HepG2 (cell line): ENCODE measurements around the gene HEPHL1. TPM values are rescaled to one million over a fixed set of nuclear protein-coding genes. Genes with fewer than 3 reads are reported as not detected.
A peak's percentile ranks its signal among the peaks of the same experiment; 100 is the strongest.

Source experiments
- ATAC-seq: fragments of 200-7000 bp; cut with Tn5 transposase; 3 replicates; pipeline ENCODE4 v1.9.1; 2020; ENCODE audit warnings: mild to moderate bottlenecking, moderate library complexity
- BruUV-seq: library from RNA; stranded (reverse); fragments of 400-500 nt; replicated peaks from 2 replicates; lab custom pipeline; 2021; lab: Mats Ljungman, UMichigan
- CTCF ChIA-PET: fragments of 300-600 bp; formaldehyde crosslinking; extraction: SDS; loops from one replicate; lab custom pipeline; 2021; ENCODE audit warnings: low total read pairs, inconsistent platforms, low intra/inter-chr PET ratio; lab: Yijun Ruan, JAX
- POLR2A ChIA-PET: fragments of 350-600 bp; sonication (Branson Sonifier 250); formaldehyde crosslinking; loops from one replicate; lab custom pipeline; 2020; ENCODE audit warnings: antibody characterized with exemption, inconsistent platforms; lab: Yijun Ruan, JAX
- DNase-seq: peaks from one replicate; pipeline ENCODE4 v3.0.0-alpha.2; 2015; ENCODE audit warnings: low spot score
- FAIRE-seq: peaks from 3 replicates; lab custom pipeline; 2011; peaks lifted over from hg19 to GRCh38; lab: Jason Lieb, UNC
- H2AFZ ChIP-seq: one replicate; pipeline ENCODE4 v1.6.1; 2011; ENCODE audit warnings: low read length, inconsistent platforms
- H3K27ac ChIP-seq: fragments of 300-600 bp; 3 replicates; pipeline ENCODE4 v1.8.0; 2011; ENCODE audit warnings: mixed run types, mild to moderate bottlenecking, mixed read lengths, low read length, inconsistent platforms; ENCODE audit not compliant: insufficient read depth; ENCODE audit errors: extremely low read length
- H3K27me3 ChIP-seq, 2 experiments: fragments of 200-600 bp in 1 of 2; 2 replicates in 1 of 2; 3 replicates in 1 of 2; pipeline versions ENCODE4 v1.6.0 to v1.8.0; 2011; ENCODE audit warnings: low read length in 2 of 2, mild to moderate bottlenecking in 2 of 2, moderate library complexity in 2 of 2, inconsistent platforms in 1 of 2; ENCODE audit not compliant: insufficient read depth in 2 of 2, control insufficient read depth in 1 of 2
- H3K36me3 ChIP-seq, 2 experiments: fragments of 200-600 bp in 1 of 2; replicated peaks in 1 of 2; 2 replicates in 1 of 2; 3 replicates in 1 of 2; pipeline versions ENCODE4 v1.5.1 to v1.8.0; 2011; ENCODE audit warnings: low read length in 2 of 2, inconsistent platforms in 1 of 2; ENCODE audit not compliant: insufficient read depth in 2 of 2, control insufficient read depth in 1 of 2
- H3K4me1 ChIP-seq: 2 replicates; pipeline ENCODE4 v1.5.1; 2012; ENCODE audit warnings: low read length, inconsistent platforms; ENCODE audit not compliant: insufficient read depth
- H3K4me2 ChIP-seq: 2 replicates; pipeline ENCODE4 v1.6.0; 2011; ENCODE audit warnings: low read depth, low read length, inconsistent platforms
- H3K4me3 ChIP-seq, 3 experiments: fragments of 200-600 bp in 1 of 3; sonication (generic), shearing (Covaris generic) in 1 of 3; replicated peaks in 1 of 3; 2 replicates each; pipeline ENCODE4 v1.5.1; 2011 to 2016; ENCODE audit warnings: low read length in 3 of 3, inconsistent platforms in 2 of 3, low read depth in 2 of 3, mild to moderate bottlenecking in 2 of 3, control low read depth in 1 of 3, mixed read lengths in 1 of 3; ENCODE audit not compliant: insufficient read depth in 1 of 3
- H3K79me2 ChIP-seq: one replicate; pipeline ENCODE4 v1.6.1; 2011; ENCODE audit warnings: low read length, inconsistent platforms; ENCODE audit not compliant: insufficient read depth
- H3K9ac ChIP-seq: 2 replicates; pipeline ENCODE4 v1.6.0; 2011; ENCODE audit warnings: mild to moderate bottlenecking, low read depth, low read length, inconsistent platforms; ENCODE audit not compliant: insufficient read depth
- H3K9me3 ChIP-seq: 2 replicates; pipeline ENCODE4 v1.5.1; 2012; ENCODE audit warnings: mild to moderate bottlenecking, low read length
- H4K20me1 ChIP-seq: 2 replicates; pipeline ENCODE4 v1.6.0; 2011; ENCODE audit warnings: inconsistent platforms, mild to moderate bottlenecking, low read length, moderate library complexity; ENCODE audit not compliant: insufficient read depth
- AGO2 ChIP-seq: fragments of 200-400 bp; formaldehyde crosslinking; optimal IDR thresholded peaks from 2 replicates; pipeline ENCODE3; 2017; ENCODE audit warnings: mild to moderate bottlenecking, low read depth, low read length, moderate library complexity
- DR1 ChIP-seq: sonication (generic); formaldehyde crosslinking; IDR thresholded peaks from 2 replicates; pipeline ENCODE4 v1.8.0; 2021; ENCODE audit warnings: mild to moderate bottlenecking, missing genetic modification reagents, inconsistent platforms
- FOSL1 ChIP-seq: sonication (generic); formaldehyde crosslinking; IDR thresholded peaks from 2 replicates; pipeline ENCODE4 v1.9.0; 2021; ENCODE audit warnings: missing genetic modification reagents, borderline replicate concordance
- FOXA3 ChIP-seq: IDR thresholded peaks from 2 replicates; pipeline ENCODE4 v1.6.1; 2016; ENCODE audit warnings: missing genetic modification reagents, missing compliant biosample characterization
- IRF2 ChIP-seq: IDR thresholded peaks from 2 replicates; pipeline ENCODE4 v1.6.1; 2018; ENCODE audit warnings: missing genetic modification reagents, missing compliant biosample characterization
- ISL2 ChIP-seq: sonication (generic); formaldehyde crosslinking; IDR thresholded peaks from 2 replicates; pipeline ENCODE4 v1.5.0; 2020; ENCODE audit warnings: missing genetic modification reagents
- KMT2A ChIP-seq: sonication (generic); formaldehyde crosslinking; IDR thresholded peaks from 2 replicates; pipeline ENCODE4 v1.4.0; 2020; ENCODE audit warnings: missing genetic modification reagents
- MTA1 ChIP-seq: sonication (generic); formaldehyde crosslinking; IDR thresholded peaks from 2 replicates; pipeline ENCODE4 v1.4.0; 2020; ENCODE audit warnings: missing genetic modification reagents, mild to moderate bottlenecking, borderline replicate concordance
- STAG1 ChIP-seq: sonication (generic); formaldehyde crosslinking; IDR thresholded peaks from 2 replicates; pipeline ENCODE4 v1.4.0; 2020; ENCODE audit warnings: missing genetic modification reagents
- ZFYVE20 ChIP-seq: sonication (generic); formaldehyde crosslinking; IDR thresholded peaks from 2 replicates; pipeline ENCODE4 v1.8.0; 2023; ENCODE audit warnings: low read depth, mild to moderate bottlenecking, moderate library complexity, missing genetic modification reagents, borderline replicate concordance
- WGBS: methylation state at CpG from one replicate; pipeline ENCODE4 v1.1.6; 2017; ENCODE audit warnings: low lambda C conversion rate; 5-methylcytosine and 5-hydroxymethylcytosine counted together
- in situ Hi-C: cut with HindIII; loops from 2 replicates; pipeline ENCODE4 v1.10.0; 2017; ENCODE audit warnings: low pct_unique_long_range_greater_than_20kb; ENCODE audit not compliant: extremely low pct_ligation_motif_present
- intact Hi-C: fragments of 100-400 bp; cut with micrococcal nuclease; formaldehyde crosslinking; loops from one replicate; pipeline ENCODE4 v1.10.0; 2022; ENCODE audit not compliant: unreplicated experiment
- polyA plus RNA-seq, 8 experiments: library from polyadenylated mRNA; depleted of rRNA in 3 of 8; stranded (reverse) in 7 of 8; unstranded in 1 of 8; fragments of >200 nt; fragmentation: Illumina TruSeq in 4 of 8; extraction: Trizol in 4 of 8; gene quantifications; 2 replicates each; pipeline versions ENCODE4 v1.2.1 to v1.2.3, GENCODE V29; 2011 to 2016; ENCODE audit warnings: low read depth in 4 of 8, missing spikeins in 1 of 8, mixed read lengths in 1 of 8; ENCODE audit not compliant: insufficient read depth in 1 of 8
- total RNA-seq, 5 experiments: library from RNA; depleted of rRNA; stranded (reverse); fragments of >200 nt; fragmentation: Illumina TruSeq; extraction: Trizol; gene quantifications; 2 replicates each; pipeline ENCODE4 v1.2.3, GENCODE V29; 2016; ENCODE audit warnings: low read depth in 1 of 5
- TF ChIP-seq, protein P1 (sequence below): sonication (generic); formaldehyde crosslinking; IDR thresholded peaks from 2 replicates; pipeline ENCODE4 v1.5.0; 2020; ENCODE audit warnings: mild to moderate bottlenecking, missing genetic modification reagents, moderate library complexity
- TF ChIP-seq, protein P2 (sequence below): sonication (generic); formaldehyde crosslinking; IDR thresholded peaks from 2 replicates; pipeline ENCODE4; 2020; ENCODE audit warnings: missing genetic modification reagents, mild to moderate bottlenecking, borderline replicate concordance
- TF ChIP-seq, protein P3 (sequence below): sonication (generic); formaldehyde crosslinking; IDR thresholded peaks from 2 replicates; pipeline ENCODE4 v1.5.0; 2020; ENCODE audit warnings: mild to moderate bottlenecking, missing genetic modification reagents, borderline replicate concordance

HEPHL1 gene
- total and polyA plus RNA-seq, 2 of the 13 experiments (the other 11 are each of a cell fraction or from before 2014, with no cell fraction given): 0.04 to 0.05 TPM

DNA sequence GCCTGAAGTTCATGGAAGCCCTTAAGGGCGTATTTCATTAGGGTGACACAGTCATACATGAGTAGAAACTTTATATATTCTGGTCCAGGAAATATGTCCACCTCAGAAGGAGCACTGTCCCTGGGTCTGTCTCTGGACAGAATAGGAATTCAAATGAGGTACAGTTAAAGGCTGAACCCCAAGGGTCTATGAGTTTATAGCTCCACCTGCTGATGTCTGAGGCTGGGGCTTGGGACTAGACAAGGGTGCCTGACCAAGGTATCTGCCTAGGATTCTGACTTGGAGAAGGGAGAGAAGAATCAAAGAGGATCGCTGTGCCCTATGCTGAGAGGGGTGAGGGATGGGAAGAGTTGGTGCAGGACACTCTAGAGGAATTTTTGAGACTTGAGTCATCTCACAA lies 14.9 kb downstream of the HEPHL1 start:
- H3K4me3 ChIP-seq: no peak overlapping the region
- ChIA-PET POLR2A (no interaction called here), CTCF (no interaction called here)
- H3K79me2 ChIP-seq: no peaks in the 10 kb centered on the region
- DNase-seq (no peak), FAIRE-seq (no peak), ATAC-seq (peak; percentile 35; the same call in 2 of the 3 replicates)
- no TSS peak for BruUV-seq
- no peak overlapping the region for H3K4me2 ChIP-seq
- H3K9me3 ChIP-seq: no peaks in the 10 kb centered on the region
- H3K36me3 ChIP-seq: no peaks in the 10 kb centered on the region
- no peaks in the 10 kb centered on the region for H3K4me1 ChIP-seq
- no peak overlapping the region for H3K9ac ChIP-seq
- 46% methylated on average over 2 of the region's 2 CpGs for WGBS
- in situ Hi-C loops (no loop called here), intact Hi-C loops (no loop called here)
- H2AFZ ChIP-seq: no peak overlapping the region
- no peaks in the 10 kb centered on the region for H3K27me3 ChIP-seq
- H4K20me1 ChIP-seq: no peaks in the 10 kb centered on the region
- no peak overlapping the region for H3K27ac ChIP-seq
- TF ChIP-seq FOSL1 (CRISPR knock-in tag): no peak
- TF ChIP-seq ZFYVE20 (CRISPR knock-in tag): no peak
- TF ChIP-seq, protein P1, sequence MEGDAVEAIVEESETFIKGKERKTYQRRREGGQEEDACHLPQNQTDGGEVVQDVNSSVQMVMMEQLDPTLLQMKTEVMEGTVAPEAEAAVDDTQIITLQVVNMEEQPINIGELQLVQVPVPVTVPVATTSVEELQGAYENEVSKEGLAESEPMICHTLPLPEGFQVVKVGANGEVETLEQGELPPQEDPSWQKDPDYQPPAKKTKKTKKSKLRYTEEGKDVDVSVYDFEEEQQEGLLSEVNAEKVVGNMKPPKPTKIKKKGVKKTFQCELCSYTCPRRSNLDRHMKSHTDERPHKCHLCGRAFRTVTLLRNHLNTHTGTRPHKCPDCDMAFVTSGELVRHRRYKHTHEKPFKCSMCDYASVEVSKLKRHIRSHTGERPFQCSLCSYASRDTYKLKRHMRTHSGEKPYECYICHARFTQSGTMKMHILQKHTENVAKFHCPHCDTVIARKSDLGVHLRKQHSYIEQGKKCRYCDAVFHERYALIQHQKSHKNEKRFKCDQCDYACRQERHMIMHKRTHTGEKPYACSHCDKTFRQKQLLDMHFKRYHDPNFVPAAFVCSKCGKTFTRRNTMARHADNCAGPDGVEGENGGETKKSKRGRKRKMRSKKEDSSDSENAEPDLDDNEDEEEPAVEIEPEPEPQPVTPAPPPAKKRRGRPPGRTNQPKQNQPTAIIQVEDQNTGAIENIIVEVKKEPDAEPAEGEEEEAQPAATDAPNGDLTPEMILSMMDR: peak; percentile 32; the same call in 1 of the 2 replicates
- no peak for TF ChIP-seq DR1 (CRISPR knock-in tag)
- TF ChIP-seq STAG1 (CRISPR knock-in tag): peak; percentile 34; the same call in 1 of the 2 replicates

DNA sequence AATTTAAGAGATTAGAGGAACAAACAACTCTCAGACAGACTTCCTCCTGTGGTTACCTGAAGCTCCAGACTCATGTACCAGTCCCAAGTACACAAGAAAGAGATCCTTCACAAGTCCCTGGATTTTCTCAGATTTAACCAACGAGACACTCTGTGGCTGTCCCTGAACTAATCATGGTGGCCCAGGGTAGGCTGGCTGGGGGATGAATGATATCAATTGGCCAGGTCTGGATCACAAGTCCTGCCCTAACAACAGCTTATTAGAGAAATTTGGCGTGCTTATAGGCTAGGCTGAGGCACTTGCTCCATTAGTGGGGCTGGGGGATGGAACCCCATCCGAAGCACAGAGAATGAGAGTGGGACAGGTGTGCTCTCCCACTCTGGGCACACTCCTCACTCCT lies 22.1 kb downstream of the HEPHL1 start:
- no peaks in the 10 kb centered on the region for H3K4me1 ChIP-seq
- no TSS peak for BruUV-seq
- no peak overlapping the region for H3K4me3 ChIP-seq
- H3K9ac ChIP-seq: no peak overlapping the region
- H2AFZ ChIP-seq: no peak overlapping the region
- no peaks in the 10 kb centered on the region for H3K9me3 ChIP-seq
- DNase-seq (no peak), FAIRE-seq (no peak), ATAC-seq (no peak)
- H3K79me2 ChIP-seq: no peaks in the 10 kb centered on the region
- CTCF ChIA-PET: no interaction called here
- H3K4me2 ChIP-seq: no peak overlapping the region
- H3K36me3 ChIP-seq: no peaks in the 10 kb centered on the region
- H4K20me1 ChIP-seq: no peaks in the 10 kb centered on the region
- no peaks in the 10 kb centered on the region for H3K27me3 ChIP-seq
- intact Hi-C loops (no loop called here), in situ Hi-C loops (no loop called here)
- 14% methylated on average over 1 of the region's 3 CpGs for WGBS
- POLR2A ChIA-PET: no interaction called here
- no peak overlapping the region for H3K27ac ChIP-seq
- TF ChIP-seq FOXA3 (no peak), IRF2 (CRISPR knock-in tag) (no peak), MTA1 (CRISPR knock-in tag) (no peak), KMT2A (CRISPR knock-in tag) (no peak), ISL2 (CRISPR knock-in tag) (no peak), AGO2 (no peak)
- TF ChIP-seq, protein P2, sequence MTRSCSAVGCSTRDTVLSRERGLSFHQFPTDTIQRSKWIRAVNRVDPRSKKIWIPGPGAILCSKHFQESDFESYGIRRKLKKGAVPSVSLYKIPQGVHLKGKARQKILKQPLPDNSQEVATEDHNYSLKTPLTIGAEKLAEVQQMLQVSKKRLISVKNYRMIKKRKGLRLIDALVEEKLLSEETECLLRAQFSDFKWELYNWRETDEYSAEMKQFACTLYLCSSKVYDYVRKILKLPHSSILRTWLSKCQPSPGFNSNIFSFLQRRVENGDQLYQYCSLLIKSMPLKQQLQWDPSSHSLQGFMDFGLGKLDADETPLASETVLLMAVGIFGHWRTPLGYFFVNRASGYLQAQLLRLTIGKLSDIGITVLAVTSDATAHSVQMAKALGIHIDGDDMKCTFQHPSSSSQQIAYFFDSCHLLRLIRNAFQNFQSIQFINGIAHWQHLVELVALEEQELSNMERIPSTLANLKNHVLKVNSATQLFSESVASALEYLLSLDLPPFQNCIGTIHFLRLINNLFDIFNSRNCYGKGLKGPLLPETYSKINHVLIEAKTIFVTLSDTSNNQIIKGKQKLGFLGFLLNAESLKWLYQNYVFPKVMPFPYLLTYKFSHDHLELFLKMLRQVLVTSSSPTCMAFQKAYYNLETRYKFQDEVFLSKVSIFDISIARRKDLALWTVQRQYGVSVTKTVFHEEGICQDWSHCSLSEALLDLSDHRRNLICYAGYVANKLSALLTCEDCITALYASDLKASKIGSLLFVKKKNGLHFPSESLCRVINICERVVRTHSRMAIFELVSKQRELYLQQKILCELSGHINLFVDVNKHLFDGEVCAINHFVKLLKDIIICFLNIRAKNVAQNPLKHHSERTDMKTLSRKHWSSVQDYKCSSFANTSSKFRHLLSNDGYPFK: no peak
- TF ChIP-seq, protein P3, sequence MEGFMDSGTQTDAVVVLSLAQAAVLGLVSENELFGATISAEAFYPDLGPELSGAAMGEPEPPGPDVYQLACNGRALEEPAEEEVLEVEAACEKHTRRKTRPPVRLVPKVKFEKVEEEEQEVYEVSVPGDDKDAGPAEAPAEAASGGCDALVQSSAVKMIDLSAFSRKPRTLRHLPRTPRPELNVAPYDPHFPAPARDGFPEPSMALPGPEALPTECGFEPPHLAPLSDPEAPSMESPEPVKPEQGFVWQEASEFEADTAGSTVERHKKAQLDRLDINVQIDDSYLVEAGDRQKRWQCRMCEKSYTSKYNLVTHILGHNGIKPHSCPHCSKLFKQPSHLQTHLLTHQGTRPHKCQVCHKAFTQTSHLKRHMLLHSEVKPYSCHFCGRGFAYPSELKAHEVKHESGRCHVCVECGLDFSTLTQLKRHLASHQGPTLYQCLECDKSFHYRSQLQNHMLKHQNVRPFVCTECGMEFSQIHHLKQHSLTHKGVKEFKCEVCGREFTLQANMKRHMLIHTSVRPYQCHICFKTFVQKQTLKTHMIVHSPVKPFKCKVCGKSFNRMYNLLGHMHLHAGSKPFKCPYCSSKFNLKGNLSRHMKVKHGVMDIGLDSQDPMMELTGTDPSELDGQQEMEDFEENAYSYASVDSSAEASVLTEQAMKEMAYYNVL (CRISPR knock-in tag): no peak
